Activated T-helper 9 cell treated with anti-CD3 and anti-CD28 coated beads, Interleukin-2, amount 50 U/mL, for 16 hours (primary cell): ENCODE measurements around the gene RAB6A.
"Not testable (repeated sequence)": the region's sequence is repeated elsewhere in the genome, so short reads cannot be mapped to it uniquely, and the experiment has no call there.

ENCODE experiments used
- DNase-seq: peaks from one replicate; pipeline ENCODE4 v3.0.0-alpha.2; 2020; ENCODE audit warnings: low read depth

Gene RAB6A

GRCh38 chr11:73762732-73763131 lies 1.9 kb upstream of the RAB6A start:
- DNase-seq, result no peak

- DNase-seq, result no peak
Observed at GRCh38 chr11:73761403-73761945, 600 bp upstream of the RAB6A start.

- no peak for DNase-seq
Observed at GRCh38 chr11:73760135-73760678, 667 bp downstream of the RAB6A start.

- no peak for DNase-seq
Observed at GRCh38 chr11:73759610-73760134, 1.2 kb downstream of the RAB6A start.

- DNase-seq, result no peak
Observed at GRCh38 chr11:73758451-73758850, 2.4 kb downstream of the RAB6A start.

GRCh38 chr11:73757598-73757997 lies 3.3 kb downstream of the RAB6A start:
- DNase-seq, result no peak

GRCh38 chr11:73755670-73756069 lies 5.2 kb downstream of the RAB6A start:
- DNase-seq, result no peak

- no peak for DNase-seq
Observed at GRCh38 chr11:73753938-73754337, 6.9 kb downstream of the RAB6A start.

GRCh38 chr11:73752903-73753302 lies 8.0 kb downstream of the RAB6A start:
- DNase-seq, result no peak

- no peak for DNase-seq
Observed at GRCh38 chr11:73752216-73752867, 8.5 kb downstream of the RAB6A start.

GRCh38 chr11:73750862-73751261 lies 10.0 kb downstream of the RAB6A start:
- DNase-seq, result not testable (repeated sequence)

GRCh38 chr11:73750228-73750627 lies 10.6 kb downstream of the RAB6A start:
- DNase-seq, result no peak

GRCh38 chr11:73749118-73749517 lies 11.8 kb downstream of the RAB6A start:
- DNase-seq, result no peak

GRCh38 chr11:73748300-73748699 lies 12.6 kb downstream of the RAB6A start:
- DNase-seq, result no peak

GRCh38 chr11:73747762-73748161 lies 13.1 kb downstream of the RAB6A start:
- no peak for DNase-seq

GRCh38 chr11:73746701-73747100 lies 14.2 kb downstream of the RAB6A start:
- DNase-seq, result no peak

GRCh38 chr11:73743045-73743444 lies 17.8 kb downstream of the RAB6A start:
- no peak for DNase-seq

GRCh38 chr11:73735959-73736358 lies 24.9 kb downstream of the RAB6A start:
- not testable (repeated sequence) for DNase-seq

- DNase-seq, result no peak
Observed at GRCh38 chr11:73734993-73735392, 25.9 kb downstream of the RAB6A start.

- DNase-seq, result not testable (repeated sequence)
Observed at GRCh38 chr11:73734011-73734410, 26.9 kb downstream of the RAB6A start.

GRCh38 chr11:73732936-73733335 lies 27.9 kb downstream of the RAB6A start:
- DNase-seq, result not testable (repeated sequence)

- DNase-seq, result no peak
Observed at GRCh38 chr11:73729594-73730206, 31.2 kb downstream of the RAB6A start.

- DNase-seq, result no peak
Observed at GRCh38 chr11:73728000-73728399, 32.9 kb downstream of the RAB6A start.
